GM20431 (cell line): ENCODE measurements around the gene MAMLD1.

ENCODE experiments used
- in situ Hi-C: fragments of 300-500 bp; cut with MseI, MboI; formaldehyde crosslinking; loops from one replicate; pipeline ENCODE4 v1.15.0; 2020; ENCODE audit warnings: low sequenced_read_pairs; ENCODE audit not compliant: unreplicated experiment

Gene MAMLD1

DNA sequence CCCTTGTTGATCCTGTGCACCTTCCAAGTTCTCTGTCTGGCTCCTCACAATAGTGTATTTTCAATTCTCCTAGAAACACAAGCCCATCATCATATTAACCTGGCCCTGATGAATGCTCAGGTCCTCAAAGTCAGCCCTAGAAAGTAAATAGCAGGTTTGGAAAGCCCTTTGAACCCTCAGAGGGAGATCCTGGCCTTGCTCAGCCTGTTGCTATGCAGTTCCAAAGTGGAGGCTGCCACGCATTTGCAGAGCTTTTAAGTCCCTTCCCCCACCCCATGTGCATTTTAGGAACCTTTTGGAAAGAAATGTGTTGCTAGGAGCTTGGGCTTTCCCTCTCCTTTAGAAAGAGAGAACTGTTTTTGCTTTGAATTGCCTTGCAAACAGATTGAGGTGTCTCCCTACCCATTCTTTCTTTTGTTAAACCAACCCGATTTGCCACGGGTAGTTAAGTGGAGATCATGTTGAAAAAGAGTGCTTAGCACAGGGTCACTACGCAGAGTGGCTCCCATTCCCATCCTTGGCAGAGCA, 12.2 kb downstream of the MAMLD1 start:
- in situ Hi-C loops: no loop called here

DNA sequence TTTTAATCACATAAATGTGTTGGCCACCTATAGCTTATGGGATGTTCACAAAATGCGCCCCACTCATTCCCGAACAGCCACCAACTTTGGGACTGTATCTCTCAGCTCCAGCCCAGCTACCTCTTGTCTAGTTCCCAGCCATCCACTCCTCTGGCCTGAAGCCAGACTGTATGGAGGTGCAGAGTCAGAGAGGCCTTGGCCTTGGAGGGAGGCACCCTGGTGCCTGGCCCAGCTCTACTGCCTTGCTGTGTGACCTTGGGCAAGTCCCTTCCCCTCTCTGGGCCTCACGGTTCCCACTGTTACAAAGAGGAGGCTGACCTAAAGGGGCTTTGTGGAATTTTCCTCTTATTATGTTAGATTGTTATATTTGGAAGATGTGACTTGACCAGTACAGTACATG, 13.9 kb downstream of the MAMLD1 start:
- in situ Hi-C loops: no loop called here

DNA sequence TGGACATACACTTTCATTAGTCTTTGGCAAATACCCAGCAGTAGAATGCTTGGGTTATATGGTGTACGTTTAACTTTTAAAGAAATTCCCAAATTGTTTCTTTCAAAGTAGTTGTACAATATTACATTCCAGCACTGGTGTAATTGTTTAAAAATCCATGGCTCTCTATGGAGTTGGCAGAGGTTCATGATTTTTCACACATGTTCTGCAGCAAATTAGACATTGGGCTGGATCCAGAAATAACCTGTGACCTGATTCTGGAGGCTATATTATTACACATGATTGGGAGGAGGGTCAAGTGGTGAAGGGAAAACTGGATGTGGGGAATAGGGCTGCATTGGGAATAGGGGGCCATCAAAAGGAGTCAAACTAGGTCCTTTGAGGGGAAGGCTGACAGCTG, 41.9 kb downstream of the MAMLD1 start:
- in situ Hi-C loops: no loop called here

DNA sequence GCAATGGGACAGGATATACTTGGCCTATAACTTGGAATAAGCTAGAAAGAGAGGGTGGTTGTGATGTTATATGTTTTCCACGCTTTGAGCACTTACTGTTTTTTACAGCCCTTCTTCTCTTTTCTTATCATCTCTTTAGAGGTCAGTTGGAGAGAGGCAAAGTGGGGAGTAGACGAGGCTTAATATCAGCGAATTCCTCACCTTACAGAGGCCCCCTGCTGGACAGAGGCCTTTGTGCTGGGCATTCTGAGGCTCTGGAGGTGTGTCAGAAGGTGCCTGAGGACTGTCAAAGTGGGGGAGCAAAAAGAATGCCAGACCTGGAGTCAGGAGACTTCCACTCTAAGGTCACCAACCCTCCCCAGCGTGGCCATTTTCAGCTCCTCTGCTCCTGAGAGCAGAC, 42.5 kb downstream of the MAMLD1 start:
- in situ Hi-C loops: no loop called here

DNA sequence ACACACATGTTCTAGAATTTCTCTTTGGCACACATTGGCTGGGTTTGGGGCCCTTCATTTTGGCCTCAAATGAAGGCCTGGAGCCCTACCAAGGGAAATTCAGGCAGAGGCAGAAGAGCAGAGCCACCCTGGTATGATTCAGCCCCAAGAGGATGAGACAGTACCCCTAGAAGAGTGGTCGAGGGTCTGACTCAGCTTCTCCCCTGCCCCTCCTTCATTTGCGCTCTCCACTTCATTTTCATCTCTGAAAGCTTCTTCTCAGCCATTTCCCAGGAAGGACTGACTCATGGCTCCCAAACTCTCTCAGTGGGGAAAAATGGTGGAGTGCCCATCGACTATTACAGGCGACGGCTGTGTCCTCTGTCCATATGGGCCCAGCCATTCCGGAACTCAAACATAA, 43.5 kb downstream of the MAMLD1 start:
- in situ Hi-C loops: no loop called here

DNA sequence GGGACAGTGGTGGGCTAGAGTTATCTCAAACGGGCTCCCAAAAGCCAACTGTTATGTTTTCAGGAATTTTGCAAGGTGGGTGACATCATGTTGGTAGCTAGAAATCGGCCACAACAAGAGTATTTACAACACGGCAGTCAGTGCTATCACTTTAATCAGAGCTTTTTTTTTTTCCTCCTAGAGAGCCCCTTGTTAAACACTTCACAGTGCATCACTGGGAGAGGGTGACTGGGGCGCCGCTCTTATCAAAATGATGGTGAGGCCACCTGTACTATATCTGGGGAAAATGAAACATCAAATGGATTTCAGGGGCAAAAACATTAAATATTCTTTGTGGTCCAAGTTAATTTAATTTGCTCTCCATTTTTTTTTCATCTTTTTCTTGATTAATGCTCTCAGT, 44.9 kb downstream of the MAMLD1 start:
- in situ Hi-C loops: no loop called here

DNA sequence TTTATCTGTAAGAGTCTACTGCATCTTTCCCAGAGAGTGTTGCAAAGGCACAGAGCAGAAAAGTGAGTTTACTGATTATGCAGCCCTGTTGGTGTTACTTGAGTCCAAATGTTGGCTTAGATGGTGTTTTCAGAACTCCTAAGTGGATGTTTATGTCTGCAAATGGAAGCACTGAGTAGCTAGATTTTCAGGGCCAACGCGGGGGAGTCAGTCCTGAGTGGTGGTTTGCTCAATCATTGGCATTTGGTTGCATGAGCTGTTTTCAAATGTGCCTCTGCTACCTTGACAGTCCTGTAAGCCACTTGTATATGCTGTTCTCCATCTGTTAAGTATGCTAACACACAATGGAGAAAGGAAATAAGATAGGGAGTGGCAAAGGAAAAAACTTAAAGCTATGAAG, 45.4 kb downstream of the MAMLD1 start:
- in situ Hi-C loops: no loop called here

DNA sequence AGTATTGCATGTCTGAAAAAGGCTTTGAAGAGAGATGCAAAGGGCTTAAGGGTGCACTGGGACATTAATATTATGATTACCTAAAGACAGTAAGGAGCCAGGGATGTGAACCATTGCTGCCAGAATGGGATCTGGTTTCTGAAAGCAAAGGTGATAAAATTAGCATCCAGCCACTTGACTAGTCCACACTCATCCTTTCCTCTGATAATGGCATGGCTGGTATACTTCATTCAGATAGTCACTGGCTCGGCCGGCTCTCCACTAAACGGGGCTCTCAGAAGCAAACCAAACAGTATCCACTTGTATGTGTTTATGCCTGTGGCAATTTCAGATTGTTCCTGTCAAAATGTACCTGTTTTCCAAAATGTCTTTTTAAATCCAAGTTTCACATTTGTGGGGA, 46.4 kb downstream of the MAMLD1 start:
- in situ Hi-C loops: no loop called here

DNA sequence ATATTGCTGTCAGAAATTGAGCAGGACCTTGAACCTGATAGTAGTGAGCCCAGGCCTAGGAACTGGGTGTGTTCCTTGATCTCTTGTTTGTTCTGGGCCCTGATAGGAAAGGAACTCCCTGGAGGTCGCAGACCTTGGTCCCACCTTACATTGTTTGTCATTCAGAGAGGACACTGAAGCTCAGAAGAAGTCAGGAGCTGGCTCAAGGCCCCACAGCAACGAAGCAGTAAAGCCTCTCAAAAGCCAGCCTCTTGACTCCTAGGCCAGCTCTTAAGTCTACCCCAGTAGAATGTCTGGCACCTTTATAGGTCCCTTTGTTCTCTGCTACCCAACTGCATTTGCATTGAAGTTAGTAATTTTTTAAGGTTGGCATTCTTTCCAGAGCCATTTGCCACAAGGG, 46.8 kb downstream of the MAMLD1 start:
- in situ Hi-C loops: no loop called here

DNA sequence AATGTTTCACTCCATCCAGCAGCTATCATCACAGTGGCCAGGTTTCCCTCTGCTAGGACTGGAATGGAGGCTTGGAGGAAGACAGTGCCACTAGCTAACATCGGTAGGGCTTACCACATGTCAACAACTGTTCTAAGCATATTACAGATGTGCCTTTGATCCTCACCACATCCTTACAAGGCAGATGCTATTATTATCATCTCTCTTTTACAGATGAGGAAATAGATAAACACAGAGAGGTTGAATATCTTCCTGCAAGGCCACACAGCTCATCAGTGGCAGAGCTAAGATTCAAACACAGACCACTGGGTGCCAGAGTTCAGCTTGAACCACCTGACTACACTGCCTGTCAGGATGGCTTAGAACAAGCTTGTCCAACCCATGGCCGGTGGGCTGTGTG, 47.4 kb downstream of the MAMLD1 start:
- in situ Hi-C loops: no loop called here

DNA sequence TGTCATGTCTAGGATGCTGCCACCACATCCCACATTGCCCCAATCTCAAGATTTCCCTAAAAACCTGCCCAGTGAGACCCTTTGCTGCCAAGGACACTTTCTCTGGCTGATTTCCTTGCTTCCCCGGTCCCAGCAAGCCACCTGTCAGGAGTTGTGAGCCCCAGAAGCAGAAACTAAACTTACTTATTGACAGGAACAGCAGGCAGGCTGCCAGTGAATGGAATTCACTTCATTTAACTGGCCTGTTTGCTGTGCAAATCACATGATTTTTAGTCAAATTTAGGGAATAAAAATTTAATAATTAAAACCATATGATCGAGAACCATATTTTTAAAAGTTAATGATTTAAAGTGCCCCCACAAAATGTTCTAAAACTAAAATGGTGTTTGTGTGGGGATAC, 48.5 kb downstream of the MAMLD1 start:
- in situ Hi-C loops: no loop called here

DNA sequence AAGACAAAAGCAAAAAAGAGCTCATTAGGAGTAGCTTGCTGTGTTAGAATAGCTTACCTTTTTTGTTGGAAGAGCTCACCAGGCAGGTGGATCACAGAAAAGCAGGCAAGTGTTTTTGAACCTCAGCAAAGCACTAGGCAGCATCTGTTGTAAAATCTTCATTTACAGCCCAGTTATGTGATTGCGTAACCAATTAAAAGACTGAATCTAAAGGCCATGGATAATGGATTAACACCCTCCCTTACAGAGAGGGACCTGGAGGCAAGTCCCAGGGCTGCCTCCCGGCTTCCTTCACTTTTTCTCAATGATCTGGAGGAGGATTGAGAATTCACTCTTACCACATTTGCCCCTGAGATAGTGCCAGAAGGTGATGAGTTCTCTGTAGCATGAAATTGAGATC, 51.1 kb downstream of the MAMLD1 start:
- in situ Hi-C loops: no loop called here

DNA sequence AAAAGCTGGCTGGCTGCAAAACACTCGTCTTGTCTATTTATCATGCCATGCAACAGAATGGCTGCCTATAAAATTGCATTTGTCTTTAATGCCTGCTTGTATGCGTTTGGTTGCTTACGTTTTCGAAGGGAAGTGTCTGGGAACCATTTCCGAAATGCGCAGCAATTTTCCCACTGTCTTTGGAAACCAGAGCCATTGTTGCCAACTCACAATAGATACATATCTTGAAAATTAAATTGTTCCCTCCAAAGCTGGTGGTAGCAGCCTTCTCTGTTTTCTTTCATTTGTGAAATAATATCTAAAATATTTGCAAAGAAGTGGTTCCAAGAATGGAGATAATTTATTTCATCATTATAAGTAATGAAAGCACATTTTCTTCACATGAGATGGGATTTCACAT, 53.4 kb downstream of the MAMLD1 start:
- in situ Hi-C loops: no loop called here

DNA sequence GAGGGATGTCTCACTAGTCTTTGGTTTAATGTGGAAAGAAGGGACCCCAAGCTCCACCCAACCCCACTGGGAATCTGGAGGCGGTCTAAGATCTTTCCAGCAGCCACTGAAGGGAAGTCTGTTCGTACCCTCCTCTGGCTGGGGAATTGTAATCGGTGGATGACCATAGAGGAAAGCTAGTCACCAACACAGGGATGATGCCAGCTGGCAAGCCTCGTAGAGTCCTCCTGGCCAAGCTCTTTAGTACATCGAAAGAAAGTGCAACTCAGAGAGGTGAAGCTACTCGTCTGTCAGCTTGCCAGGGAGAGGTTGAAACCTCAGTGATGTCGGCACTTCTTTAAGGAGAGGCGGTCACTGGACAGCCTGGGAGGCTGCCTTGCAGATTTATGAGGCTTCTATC, 58.7 kb downstream of the MAMLD1 start:
- in situ Hi-C loops: no loop called here

DNA sequence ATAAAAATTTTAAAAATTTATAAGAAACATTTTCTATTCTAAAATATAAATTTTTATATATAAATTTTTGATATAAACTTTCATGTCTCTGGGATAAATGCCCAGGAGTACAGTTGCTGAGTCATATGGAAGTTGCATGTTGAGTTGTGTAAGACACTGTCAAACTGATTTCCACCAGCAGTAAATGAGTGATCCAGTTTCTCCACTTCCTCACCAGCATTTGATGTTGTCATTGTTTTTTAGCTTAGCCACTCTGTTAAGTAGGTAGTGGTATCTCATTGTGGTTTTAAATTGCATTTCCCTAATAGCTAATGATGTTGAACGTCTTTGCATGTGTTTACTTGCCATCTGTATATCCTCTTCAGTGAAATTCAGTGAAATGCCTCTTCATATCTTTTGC, 66.5 kb downstream of the MAMLD1 start:
- in situ Hi-C loops: no loop called here

DNA sequence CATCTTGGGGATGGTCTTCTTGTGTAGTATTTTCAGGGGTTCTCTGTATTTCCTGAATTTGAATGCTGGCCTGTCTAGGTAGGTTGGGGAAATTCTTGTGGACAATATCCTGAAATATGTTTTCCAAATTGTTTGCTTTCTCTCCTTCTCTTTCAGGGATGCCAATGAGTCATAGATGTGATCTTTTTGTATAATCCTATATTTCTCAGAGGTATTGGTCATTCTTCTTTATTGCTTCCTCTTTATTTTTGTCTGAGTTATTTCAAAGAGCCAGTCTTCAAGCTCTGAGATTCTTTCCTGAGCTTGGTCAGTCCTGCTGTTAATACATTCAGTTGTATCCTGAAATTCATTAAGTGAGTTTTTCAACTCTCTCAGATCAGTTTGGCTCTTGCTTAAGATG, 73.1 kb downstream of the MAMLD1 start:
- in situ Hi-C loops: no loop called here

DNA sequence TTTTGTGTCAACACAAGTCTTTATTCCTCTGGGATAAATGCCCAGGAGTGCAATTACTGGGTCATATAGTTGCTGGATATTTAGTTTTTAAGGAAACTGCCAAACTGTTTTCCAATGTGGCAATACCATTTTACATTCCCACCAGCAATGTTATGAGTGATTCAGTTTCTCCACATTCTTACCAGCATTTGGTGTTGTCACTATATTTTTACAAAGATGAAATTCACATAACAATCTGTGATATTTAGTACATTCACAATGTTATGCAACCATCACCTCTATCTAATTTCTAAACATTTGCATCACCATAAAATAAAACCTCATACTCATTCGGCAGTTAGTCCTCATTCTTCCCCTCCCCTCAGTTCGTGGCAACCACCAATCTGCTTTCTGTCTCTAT, 75.0 kb downstream of the MAMLD1 start:
- in situ Hi-C loops: no loop called here

DNA sequence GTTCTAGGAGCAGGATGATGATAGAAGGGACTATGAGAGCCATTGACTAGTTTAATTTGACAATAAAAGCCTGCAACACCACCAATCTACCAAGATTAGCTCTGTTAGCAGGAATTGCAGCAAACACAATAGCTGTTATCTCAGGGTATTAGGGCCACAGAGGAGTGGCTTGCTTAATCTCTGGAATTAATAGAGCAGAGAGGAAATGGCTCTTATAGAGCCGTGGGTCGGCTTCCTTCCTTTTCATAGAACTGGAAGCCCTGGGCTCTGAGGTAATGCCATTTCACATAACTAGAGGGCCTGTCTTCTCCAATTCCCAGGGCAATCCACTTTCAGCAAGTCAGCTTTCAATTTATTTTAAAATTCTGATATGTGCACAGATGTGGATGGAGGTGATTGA, 83.0 kb downstream of the MAMLD1 start:
- in situ Hi-C loops: no loop called here

DNA sequence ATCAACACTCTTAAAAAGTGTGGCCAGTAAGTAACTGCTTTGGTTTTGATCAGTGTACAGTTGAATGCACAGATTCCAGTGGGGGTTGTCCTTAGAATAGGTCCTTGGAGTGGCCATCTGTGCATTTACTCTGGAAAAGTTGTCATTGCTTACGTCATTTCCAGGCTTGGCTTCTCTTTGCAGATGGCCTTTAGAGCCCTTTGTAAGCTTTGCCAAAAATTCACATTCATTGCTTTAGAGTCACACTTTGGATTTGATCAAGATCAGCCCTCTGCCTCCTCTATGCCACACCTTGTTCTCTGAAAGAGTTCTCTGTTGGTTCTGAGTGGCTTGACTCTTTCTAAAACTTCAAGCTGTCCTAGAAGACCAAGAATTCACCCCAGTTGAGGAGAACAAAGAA, 83.9 kb downstream of the MAMLD1 start:
- in situ Hi-C loops: no loop called here

DNA sequence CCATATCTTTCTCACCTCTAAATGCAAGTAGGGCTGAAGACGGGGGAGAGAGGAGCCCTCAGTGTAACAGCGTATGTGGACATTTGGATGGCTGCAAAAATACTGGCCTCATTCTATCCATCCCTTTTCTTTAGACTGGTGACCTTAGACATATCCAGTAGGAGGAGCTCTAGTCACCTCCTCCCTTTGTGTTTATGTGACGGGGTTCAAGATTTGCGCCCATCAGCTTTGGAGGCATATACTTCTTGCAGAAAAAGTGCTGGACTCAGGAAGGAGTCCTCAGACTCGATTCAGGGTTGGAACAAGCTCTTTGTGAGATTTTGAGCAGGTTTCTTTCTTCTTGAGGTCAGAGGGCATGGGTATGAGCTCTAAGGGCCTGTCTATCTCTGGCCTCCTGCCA, 86.2 kb downstream of the MAMLD1 start:
- in situ Hi-C loops: no loop called here

DNA sequence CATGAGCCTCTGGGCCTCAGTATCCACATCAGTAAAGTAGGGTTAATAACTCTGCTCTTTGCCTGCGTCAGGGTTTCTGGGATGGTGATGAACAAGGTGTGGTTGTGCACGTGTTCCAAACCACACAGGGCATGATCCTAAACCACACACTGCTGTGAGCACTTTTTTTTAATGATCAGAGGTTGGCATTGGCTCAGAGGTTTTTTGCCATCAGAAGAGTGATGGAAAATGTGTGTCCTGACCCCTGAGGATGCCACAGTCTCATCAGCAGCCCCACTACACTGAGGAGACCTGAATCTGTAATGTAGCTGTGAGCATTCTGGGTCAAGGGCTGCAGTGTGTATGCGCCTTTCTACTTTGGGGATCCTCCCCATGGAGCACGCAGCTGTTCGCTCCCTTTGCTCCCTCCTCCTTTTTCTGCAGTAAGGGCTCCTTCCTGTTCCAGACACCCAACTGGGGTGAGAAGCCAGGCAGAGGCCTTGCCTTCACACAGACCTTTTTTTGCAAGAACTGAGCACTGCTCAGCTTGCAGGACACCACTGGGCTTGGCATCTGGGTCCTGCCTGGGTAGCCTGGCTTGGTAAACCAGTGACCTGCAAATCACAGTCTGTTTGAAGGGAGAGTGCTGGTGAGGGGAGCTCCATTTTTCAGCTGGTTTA, 87.5 kb downstream of the MAMLD1 start:
- in situ Hi-C loops: no loop called here

DNA sequence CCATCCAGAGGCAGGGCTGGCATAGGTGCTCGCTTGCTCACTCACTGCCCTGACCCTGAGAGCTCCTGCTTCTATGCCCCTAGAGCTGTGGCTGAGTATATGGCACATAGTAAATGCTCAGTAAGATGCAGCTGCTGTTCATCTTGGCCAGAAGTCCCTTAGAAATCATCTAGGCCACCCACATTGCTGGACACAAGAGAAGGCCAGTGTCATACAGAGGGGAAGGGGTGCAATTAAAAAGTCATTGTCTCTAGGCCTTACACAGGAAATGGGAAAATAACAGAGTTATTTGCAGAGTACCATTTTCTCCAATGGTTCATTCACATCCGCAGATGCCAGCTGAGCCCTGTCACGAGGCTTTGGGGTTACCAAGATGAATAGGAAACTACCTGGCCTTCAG, 88.8 kb downstream of the MAMLD1 start:
- in situ Hi-C loops: no loop called here

DNA sequence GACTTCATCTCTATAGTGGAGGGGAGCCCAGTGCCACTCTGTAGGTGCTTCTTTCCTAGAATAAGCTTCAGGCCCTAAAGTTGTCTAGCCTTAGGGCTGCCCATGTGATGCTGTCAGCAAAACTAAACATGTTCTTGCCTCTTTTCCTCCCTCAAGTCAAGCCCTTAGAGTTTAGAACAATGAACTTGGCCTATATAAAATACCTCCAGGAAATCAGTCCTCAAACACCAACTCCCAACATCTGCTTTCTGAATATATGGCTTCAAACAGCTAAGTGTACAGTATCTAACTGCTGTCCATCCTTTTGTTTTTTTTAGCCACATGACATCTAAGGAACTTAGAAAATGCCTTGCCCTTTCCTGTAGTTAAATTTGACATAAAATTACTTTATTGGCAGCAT, 91.0 kb downstream of the MAMLD1 start:
- in situ Hi-C loops: no loop called here
